Keratinocyte (primary cell): ENCODE results near the gene DSG2. TPM values are rescaled to one million over a fixed set of nuclear protein-coding genes. Genes with fewer than 3 reads are reported as not detected.

Experiments
- DNase-seq: peaks from one replicate; pipeline ENCODE4 v3.0.0-alpha.2; 2011; ENCODE audit warnings: low read depth, missing footprints, low spot score
- FAIRE-seq: peaks from 2 replicates; lab custom pipeline; 2011; peaks lifted over from hg19 to GRCh38; lab: Jason Lieb, UNC
- H2AFZ ChIP-seq: 2 replicates; pipeline ENCODE4 v1.6.0; 2012; ENCODE audit warnings: low read length, control low read depth, inconsistent platforms; ENCODE audit not compliant: control insufficient read depth
- H3K27ac ChIP-seq: 2 replicates; pipeline ENCODE4 v1.5.1; 2011; ENCODE audit warnings: low read length; ENCODE audit not compliant: control insufficient read depth, insufficient read depth
- H3K27me3 ChIP-seq: 3 replicates; pipeline ENCODE4 v1.6.0; 2011; ENCODE audit warnings: low read length; ENCODE audit not compliant: control insufficient read depth, insufficient read depth; ENCODE audit errors: extremely low read depth
- H3K36me3 ChIP-seq, 2 experiments: 2 replicates in 1 of 2; 3 replicates in 1 of 2; pipeline ENCODE4 v1.5.1; 2011; ENCODE audit warnings: low read length in 2 of 2, mild to moderate bottlenecking in 1 of 2; ENCODE audit not compliant: control insufficient read depth in 2 of 2, insufficient read depth in 2 of 2; ENCODE audit errors: extremely low read depth in 1 of 2
- H3K4me1 ChIP-seq: 3 replicates; pipeline ENCODE4 v1.5.1; 2011; ENCODE audit warnings: low read length; ENCODE audit not compliant: control insufficient read depth, insufficient read depth; ENCODE audit errors: extremely low read depth
- H3K4me2 ChIP-seq: 3 replicates; pipeline ENCODE4 v1.6.0; 2011; ENCODE audit warnings: low read depth, low read length; ENCODE audit not compliant: control insufficient read depth, insufficient read depth; ENCODE audit errors: extremely low read depth
- H3K4me3 ChIP-seq, 3 experiments: fragments of 200-600 bp in 1 of 3; sonication (generic) in 1 of 3; 2 replicates in 2 of 3; 3 replicates in 1 of 3; pipeline ENCODE4 v1.5.1; 2011 to 2016; ENCODE audit warnings: low read length in 3 of 3, mild to moderate bottlenecking in 3 of 3, control low read depth in 2 of 3, inconsistent platforms in 1 of 3, low read depth in 1 of 3, mixed read lengths in 1 of 3, mixed run types in 1 of 3, moderate library complexity in 1 of 3; ENCODE audit not compliant: control insufficient read depth in 2 of 3, insufficient read depth in 2 of 3; ENCODE audit errors: extremely low read depth in 1 of 3
- H3K79me2 ChIP-seq: 2 replicates; pipeline ENCODE4 v1.6.0; 2012; ENCODE audit warnings: low read length; ENCODE audit not compliant: control insufficient read depth, insufficient read depth
- H3K9ac ChIP-seq: 3 replicates; pipeline ENCODE4 v1.6.0; 2011; ENCODE audit warnings: low read length; ENCODE audit not compliant: control insufficient read depth, insufficient read depth; ENCODE audit errors: extremely low read depth
- H3K9me1 ChIP-seq: 3 replicates; pipeline ENCODE4 v1.6.0; 2011; ENCODE audit warnings: low read length; ENCODE audit not compliant: control insufficient read depth, insufficient read depth; ENCODE audit errors: extremely low read depth
- H3K9me3 ChIP-seq: 2 replicates; pipeline ENCODE4 v1.5.1; 2012; ENCODE audit warnings: low read depth, low read length; ENCODE audit not compliant: control insufficient read depth
- H4K20me1 ChIP-seq: 3 replicates; pipeline ENCODE4 v1.6.0; 2011; ENCODE audit warnings: low read length; ENCODE audit not compliant: control insufficient read depth, insufficient read depth; ENCODE audit errors: extremely low read depth
- EZH2 ChIP-seq: IDR thresholded peaks from one replicate; pipeline ENCODE4 v1.6.1; 2012; ENCODE audit warnings: inconsistent platforms, mild to moderate bottlenecking, low read length, moderate library complexity
- dilution Hi-C: fragments of 300-500 bp; cut with MboI; formaldehyde crosslinking; loops from one replicate; pipeline ENCODE4 v1.7.0; 2020; ENCODE audit warnings: low sequenced_read_pairs; ENCODE audit not compliant: extremely low pct_ligation_motif_present
- polyA plus RNA-seq, 5 experiments: library from polyadenylated mRNA; depleted of rRNA in 3 of 5; stranded (reverse) in 3 of 5; stranded (forward) in 1 of 5; unstranded in 1 of 5; fragments of >200 nt; gene quantifications; 1 replicate in 1 of 5; 2 replicates in 3 of 5; 3 replicates in 1 of 5; pipeline versions ENCODE4 v1.2.1 to v1.2.3, GENCODE V29; 2011 to 2012; ENCODE audit warnings: missing spikeins in 2 of 5, low read depth in 1 of 5, low replicate concordance in 1 of 5
- TF ChIP-seq, protein P1 (sequence below), 3 experiments: IDR thresholded peaks in 1 of 3; conservative IDR thresholded peaks in 1 of 3; optimal IDR thresholded peaks in 1 of 3; 2 replicates in 2 of 3; 3 replicates in 1 of 3; pipeline versions ENCODE3 to v1.5.1; 2011; ENCODE audit warnings: low read length in 3 of 3, mild to moderate bottlenecking in 3 of 3, moderate library complexity in 2 of 3, control low read depth in 1 of 3, inconsistent platforms in 1 of 3; ENCODE audit not compliant: insufficient read depth in 2 of 3; ENCODE audit errors: extremely low read depth in 1 of 3

DSG2 gene
- polyA plus RNA-seq, 1 donor (not counting 4 experiments of a cell fraction or from before 2014, with no cell fraction given) = 140 TPM

DNA sequence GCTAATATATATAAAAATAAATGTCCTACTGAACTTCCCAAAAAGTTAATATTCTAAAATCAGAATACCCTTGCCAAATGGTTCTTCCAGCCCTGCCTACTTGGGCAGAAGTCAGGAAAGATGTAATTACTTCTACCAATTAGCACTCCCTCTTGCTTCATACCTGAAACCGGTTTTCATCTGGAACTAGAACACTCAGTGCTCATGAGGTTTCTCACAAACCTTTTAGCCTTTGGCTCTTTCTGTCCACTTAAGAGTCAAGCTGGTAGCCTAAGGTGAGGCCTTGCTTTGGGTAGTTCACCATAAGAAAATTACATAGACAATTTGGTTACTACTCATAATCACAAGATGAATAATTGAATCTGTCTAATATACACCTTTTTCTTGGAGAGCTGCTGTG is 46.4 kb upstream of the DSG2 start:
- Histone ChIP-seq H3K4me3 (peak overlapping the region; percentile 47 to 98 (median 89)), H3K4me1 (peaks cover 57% of the 10 kb centered on the region), H3K9me1 (no peaks in the 10 kb centered on the region), H3K36me3 (peaks cover 1 to 14% of the 10 kb centered on the region in 2 experiments), H3K9me3 (no peaks in the 10 kb centered on the region), H3K27me3 (no peaks in the 10 kb centered on the region), H4K20me1 (no peaks in the 10 kb centered on the region), H3K4me2 (peak overlapping the region; percentile 94), H3K27ac (peak overlapping the region; percentile 98), H3K79me2 (peaks cover 76% of the 10 kb centered on the region), H2AFZ (no peak overlapping the region), H3K9ac (peak overlapping the region; percentile 88)
- DNase-seq = no peak
- TF ChIP-seq, protein P1, sequence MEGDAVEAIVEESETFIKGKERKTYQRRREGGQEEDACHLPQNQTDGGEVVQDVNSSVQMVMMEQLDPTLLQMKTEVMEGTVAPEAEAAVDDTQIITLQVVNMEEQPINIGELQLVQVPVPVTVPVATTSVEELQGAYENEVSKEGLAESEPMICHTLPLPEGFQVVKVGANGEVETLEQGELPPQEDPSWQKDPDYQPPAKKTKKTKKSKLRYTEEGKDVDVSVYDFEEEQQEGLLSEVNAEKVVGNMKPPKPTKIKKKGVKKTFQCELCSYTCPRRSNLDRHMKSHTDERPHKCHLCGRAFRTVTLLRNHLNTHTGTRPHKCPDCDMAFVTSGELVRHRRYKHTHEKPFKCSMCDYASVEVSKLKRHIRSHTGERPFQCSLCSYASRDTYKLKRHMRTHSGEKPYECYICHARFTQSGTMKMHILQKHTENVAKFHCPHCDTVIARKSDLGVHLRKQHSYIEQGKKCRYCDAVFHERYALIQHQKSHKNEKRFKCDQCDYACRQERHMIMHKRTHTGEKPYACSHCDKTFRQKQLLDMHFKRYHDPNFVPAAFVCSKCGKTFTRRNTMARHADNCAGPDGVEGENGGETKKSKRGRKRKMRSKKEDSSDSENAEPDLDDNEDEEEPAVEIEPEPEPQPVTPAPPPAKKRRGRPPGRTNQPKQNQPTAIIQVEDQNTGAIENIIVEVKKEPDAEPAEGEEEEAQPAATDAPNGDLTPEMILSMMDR (optimal IDR thresholded peaks at IDR 0.05 in 1 of 3, IDR thresholded peaks at IDR 0.05 in 1 of 3, conservative IDR thresholded peaks at IDR 0.05 in 1 of 3; ENCODE audit: extremely low read depth in 1 of 3, insufficient read depth in 2 of 3, low read length in 3 of 3) = no peak
- no peak for TF ChIP-seq EZH2
- FAIRE-seq = peak; percentile 59
- dilution Hi-C loops = no loop called here

DNA sequence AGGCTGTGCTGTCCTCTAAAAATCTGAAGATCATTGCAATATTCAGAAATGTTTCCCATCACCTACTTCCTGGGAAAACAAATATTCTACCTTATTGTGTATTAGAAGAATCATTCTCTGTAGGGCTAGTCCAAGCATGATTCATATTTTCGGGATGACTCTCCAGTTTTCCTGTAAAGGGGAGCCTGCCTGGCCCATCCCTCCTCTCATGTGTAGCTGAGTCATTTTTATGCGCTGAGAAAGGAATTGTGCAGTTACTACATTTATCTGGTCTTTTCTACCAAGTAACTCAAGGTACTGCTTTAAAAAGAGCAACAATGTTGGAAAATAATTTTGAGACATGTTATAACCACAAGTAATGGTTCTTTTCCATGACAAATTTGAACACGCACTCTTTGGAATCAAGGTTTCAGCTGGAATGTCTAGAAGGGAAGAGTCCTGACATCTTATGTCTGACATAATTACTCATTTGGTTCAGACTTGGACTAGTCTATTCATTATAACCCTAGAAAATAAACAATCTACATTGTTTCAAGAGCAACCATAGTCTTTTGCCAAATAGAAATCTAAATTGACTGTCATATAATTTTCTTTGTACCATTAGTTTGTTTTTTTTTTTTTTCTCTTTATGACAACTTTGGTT is 43.8 kb upstream of the DSG2 start:
- no peak overlapping the region for H2AFZ ChIP-seq
- H3K4me1 ChIP-seq = peaks cover 48% of the 10 kb centered on the region
- H3K9ac ChIP-seq = peak overlapping the region; percentile 71

More for the DNA sequence above, 43.8 kb upstream of the DSG2 start:
- DNase-seq (peak; percentile 76), FAIRE-seq (peak; percentile 94)
- Histone ChIP-seq H3K9me1 (no peaks in the 10 kb centered on the region), H3K27ac (peak overlapping the region; percentile 98), H3K4me2 (peak overlapping the region; percentile 82), H3K27me3 (no peaks in the 10 kb centered on the region), H4K20me1 (no peaks in the 10 kb centered on the region), H3K4me3 (peak overlapping the region in 1 of 3 experiments; percentile 52), H3K36me3 (peaks cover 9 to 20% of the 10 kb centered on the region in 2 experiments), H3K9me3 (no peaks in the 10 kb centered on the region), H3K79me2 (peaks cover 66% of the 10 kb centered on the region)
- no peak for TF ChIP-seq EZH2
- TF ChIP-seq, protein P1 (optimal IDR thresholded peaks at IDR 0.05 in 1 of 3, IDR thresholded peaks at IDR 0.05 in 1 of 3, conservative IDR thresholded peaks at IDR 0.05 in 1 of 3; ENCODE audit: extremely low read depth in 1 of 3, insufficient read depth in 2 of 3, low read length in 3 of 3) = no peak
- dilution Hi-C loops = no loop called here
